ENCODE measurements around the gene OXNAD1.

OXNAD1 gene

DNA sequence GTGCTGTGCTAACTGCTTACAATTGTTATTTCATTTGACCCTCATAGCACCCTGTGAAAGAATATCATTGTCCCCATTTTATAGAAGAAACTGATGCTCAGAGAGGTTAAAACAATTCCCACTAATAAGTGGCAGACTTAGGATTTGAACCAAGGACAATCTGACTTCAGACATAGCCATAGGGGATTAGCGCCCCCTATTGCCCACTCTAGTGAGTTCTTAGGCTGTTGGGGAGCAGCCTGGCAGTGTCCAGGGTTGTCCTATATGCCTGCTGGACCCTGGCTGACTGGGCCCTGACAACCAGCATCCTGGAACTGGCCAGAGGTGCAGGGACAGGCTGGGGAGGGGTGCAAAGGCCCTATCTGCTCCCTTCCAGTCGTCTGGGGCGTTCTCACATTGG, 15.7 kb upstream of the OXNAD1 start:
- Histone ChIP-seq H3K27me3 (ENCODE audit: control insufficient read depth, insufficient read depth, low read length) (no peaks in the 10 kb centered on the region), H3K4me3 (ENCODE audit: low read depth, low read length) (no peak overlapping the region), H3K36me3 (ENCODE audit: control insufficient read depth, insufficient read depth, low read length) (no peaks in the 10 kb centered on the region), H3K9ac (ENCODE audit: low read depth, low read length) (no peak overlapping the region), H3K9me3 (ENCODE audit: control insufficient read depth, insufficient read depth, low read length) (no peaks in the 10 kb centered on the region), H3K4me1 (ENCODE audit: control insufficient read depth, insufficient read depth, low read length) (peaks cover 2% of the 10 kb centered on the region)

DNA sequence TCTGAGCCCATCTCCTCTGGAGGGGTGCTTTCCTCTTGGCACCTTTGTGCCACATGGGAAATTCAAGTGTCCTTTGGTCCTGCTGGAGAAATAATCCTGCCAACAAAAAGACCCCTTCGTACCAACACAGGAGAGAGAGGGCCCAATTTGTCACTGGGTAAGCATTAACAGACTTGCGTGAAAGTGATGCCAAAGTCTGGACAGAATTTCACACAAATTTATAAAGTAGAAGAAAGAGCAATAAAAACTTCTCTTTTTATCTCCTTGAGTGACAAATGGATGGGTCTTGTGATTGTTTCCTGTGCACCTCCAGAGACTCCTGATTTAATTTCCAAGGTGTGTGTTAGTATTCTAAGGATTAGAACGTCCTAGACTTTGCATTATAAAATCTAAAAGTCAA, 15.1 kb upstream of the OXNAD1 start:
- Histone ChIP-seq H3K9ac (ENCODE audit: low read depth, low read length) (no peak overlapping the region), H3K9me3 (ENCODE audit: control insufficient read depth, insufficient read depth, low read length) (no peaks in the 10 kb centered on the region), H3K36me3 (ENCODE audit: control insufficient read depth, insufficient read depth, low read length) (no peaks in the 10 kb centered on the region), H3K27me3 (ENCODE audit: control insufficient read depth, insufficient read depth, low read length) (no peaks in the 10 kb centered on the region), H3K4me3 (ENCODE audit: low read depth, low read length) (no peak overlapping the region), H3K4me1 (ENCODE audit: control insufficient read depth, insufficient read depth, low read length) (peaks cover 2% of the 10 kb centered on the region)

DNA sequence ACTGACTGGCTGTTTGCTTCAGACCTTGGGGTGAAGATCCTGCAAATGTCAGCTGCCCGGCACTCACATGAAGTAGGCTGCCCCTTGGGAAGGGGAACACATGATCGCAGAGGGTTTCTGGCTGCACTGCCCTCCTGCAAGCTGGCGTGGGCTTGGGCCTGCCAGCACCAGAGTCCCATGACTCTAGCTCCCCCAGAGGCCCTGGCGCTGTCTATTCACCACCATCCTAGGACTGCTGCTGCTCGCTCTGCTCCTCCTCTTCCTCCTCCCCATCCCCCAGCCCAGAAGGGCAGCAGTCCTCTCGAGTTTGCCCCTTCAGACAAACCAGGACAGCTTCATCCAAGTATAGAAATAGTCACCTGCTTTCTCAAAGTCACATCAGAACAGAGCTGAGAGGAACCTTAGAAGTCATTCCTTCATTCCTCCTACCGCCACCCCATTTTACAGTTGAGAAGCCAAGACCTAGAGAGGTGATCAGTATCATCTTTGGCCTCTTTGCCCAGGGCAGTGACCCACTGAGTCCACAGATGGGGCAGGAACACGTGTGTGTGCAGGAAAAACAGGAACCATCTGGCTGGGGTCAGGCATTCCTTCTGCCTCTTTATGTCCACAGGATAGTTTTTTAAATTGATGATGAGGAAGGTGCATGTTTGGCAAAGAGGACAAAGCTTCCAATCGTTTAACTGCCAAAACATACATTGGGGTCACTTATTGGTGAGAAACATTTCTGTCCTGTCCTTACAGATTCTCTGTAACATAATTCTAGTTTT, 13.5 kb upstream of the OXNAD1 start:
- Histone ChIP-seq H3K4me3 (ENCODE audit: low read depth, low read length) (no peak overlapping the region), H3K36me3 (ENCODE audit: control insufficient read depth, insufficient read depth, low read length) (no peaks in the 10 kb centered on the region), H3K9ac (ENCODE audit: low read depth, low read length) (no peak overlapping the region), H3K9me3 (ENCODE audit: control insufficient read depth, insufficient read depth, low read length) (no peaks in the 10 kb centered on the region), H3K4me1 (ENCODE audit: control insufficient read depth, insufficient read depth, low read length) (peaks cover 2% of the 10 kb centered on the region), H3K27me3 (ENCODE audit: control insufficient read depth, insufficient read depth, low read length) (no peaks in the 10 kb centered on the region)

DNA sequence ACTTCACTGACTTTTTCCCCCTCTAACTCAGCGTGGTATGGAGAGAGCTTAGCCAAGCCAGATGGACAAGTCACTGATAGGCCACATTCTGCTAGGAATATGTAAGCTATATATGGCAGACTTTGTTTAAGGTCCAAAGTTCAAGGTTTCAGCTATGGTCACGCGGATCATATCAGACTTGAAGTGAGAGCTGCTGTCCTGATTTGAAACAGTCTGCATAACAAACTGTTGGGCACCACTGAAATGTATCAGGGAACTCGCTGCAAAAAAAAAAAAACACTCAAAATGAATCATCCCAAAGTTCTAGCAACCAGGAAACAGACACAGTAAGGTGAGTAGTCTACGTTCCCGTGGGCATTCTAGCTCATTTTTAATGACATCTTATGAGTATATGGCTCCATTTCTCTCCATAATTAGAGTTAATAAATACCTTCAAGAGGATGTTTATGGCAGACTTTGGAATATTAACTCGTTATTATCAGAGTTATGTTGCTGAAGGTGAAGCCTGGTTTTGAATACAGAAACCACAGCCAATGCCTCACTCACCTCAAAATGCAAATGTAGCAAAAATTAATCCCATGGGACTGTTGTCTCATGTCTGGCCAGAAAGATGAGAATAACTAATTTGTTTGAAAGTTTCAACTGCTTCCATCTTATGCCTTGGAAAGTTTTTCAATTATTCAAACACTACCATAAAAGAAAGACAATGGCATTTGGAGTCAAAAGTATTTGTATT, 12.6 kb upstream of the OXNAD1 start:
- no peaks in the 10 kb centered on the region for H3K36me3 ChIP-seq (ENCODE audit: control insufficient read depth, insufficient read depth, low read length)
- no peaks in the 10 kb centered on the region for H3K27me3 ChIP-seq (ENCODE audit: control insufficient read depth, insufficient read depth, low read length)
- no peak overlapping the region for H3K4me3 ChIP-seq (ENCODE audit: low read depth, low read length)
- H3K9me3 ChIP-seq (ENCODE audit: control insufficient read depth, insufficient read depth, low read length): no peaks in the 10 kb centered on the region
- no peak overlapping the region for H3K9ac ChIP-seq (ENCODE audit: low read depth, low read length)
- peaks cover 2% of the 10 kb centered on the region for H3K4me1 ChIP-seq (ENCODE audit: control insufficient read depth, insufficient read depth, low read length)

DNA sequence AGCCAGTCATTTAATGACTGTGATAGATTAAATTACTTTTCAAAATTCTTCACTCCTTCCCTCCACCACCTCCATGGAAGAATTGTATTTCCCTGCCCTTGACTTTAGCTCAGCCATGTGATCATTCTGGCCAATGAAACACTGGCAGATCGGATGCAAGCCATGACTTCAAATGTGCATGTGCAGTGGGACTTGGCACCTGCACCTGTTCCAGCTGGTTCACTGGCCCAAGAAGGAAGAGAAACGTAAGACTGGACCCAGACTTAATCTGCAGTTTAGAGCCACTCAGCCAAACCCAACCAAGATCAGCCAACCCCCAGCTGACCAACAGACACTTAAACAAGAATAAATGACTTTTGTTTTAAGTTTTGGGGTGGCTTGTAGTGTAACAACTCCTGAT, 12.0 kb upstream of the OXNAD1 start:
- Histone ChIP-seq H3K4me3 (ENCODE audit: low read depth, low read length) (no peak overlapping the region), H3K27me3 (ENCODE audit: control insufficient read depth, insufficient read depth, low read length) (no peaks in the 10 kb centered on the region), H3K9ac (ENCODE audit: low read depth, low read length) (no peak overlapping the region), H3K4me1 (ENCODE audit: control insufficient read depth, insufficient read depth, low read length) (peaks cover 2% of the 10 kb centered on the region), H3K36me3 (ENCODE audit: control insufficient read depth, insufficient read depth, low read length) (no peaks in the 10 kb centered on the region), H3K9me3 (ENCODE audit: control insufficient read depth, insufficient read depth, low read length) (no peaks in the 10 kb centered on the region)

DNA sequence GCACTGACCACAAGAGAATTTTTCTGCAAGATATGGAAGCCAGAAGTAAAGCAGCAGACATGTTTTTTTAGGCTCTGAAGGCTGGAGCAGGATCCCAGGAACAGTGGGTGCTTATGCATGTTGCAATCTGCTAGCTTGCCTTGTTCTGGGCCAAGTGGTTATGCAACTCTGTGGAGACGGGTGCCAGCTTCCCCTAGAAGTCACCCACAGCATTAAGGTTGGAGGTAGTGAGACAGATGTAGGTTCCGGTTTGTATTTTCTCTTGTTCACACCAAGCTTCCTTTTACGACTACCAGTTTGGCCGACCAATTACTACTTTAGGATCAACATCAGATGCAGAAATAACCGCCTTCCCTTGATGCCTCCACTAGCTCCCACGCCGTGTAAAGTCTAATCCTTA, 11.4 kb upstream of the OXNAD1 start:
- Histone ChIP-seq H3K4me1 (ENCODE audit: control insufficient read depth, insufficient read depth, low read length) (no peaks in the 10 kb centered on the region), H3K9ac (ENCODE audit: low read depth, low read length) (no peak overlapping the region), H3K27me3 (ENCODE audit: control insufficient read depth, insufficient read depth, low read length) (no peaks in the 10 kb centered on the region), H3K4me3 (ENCODE audit: low read depth, low read length) (no peak overlapping the region), H3K36me3 (ENCODE audit: control insufficient read depth, insufficient read depth, low read length) (no peaks in the 10 kb centered on the region), H3K9me3 (ENCODE audit: control insufficient read depth, insufficient read depth, low read length) (no peaks in the 10 kb centered on the region)

DNA sequence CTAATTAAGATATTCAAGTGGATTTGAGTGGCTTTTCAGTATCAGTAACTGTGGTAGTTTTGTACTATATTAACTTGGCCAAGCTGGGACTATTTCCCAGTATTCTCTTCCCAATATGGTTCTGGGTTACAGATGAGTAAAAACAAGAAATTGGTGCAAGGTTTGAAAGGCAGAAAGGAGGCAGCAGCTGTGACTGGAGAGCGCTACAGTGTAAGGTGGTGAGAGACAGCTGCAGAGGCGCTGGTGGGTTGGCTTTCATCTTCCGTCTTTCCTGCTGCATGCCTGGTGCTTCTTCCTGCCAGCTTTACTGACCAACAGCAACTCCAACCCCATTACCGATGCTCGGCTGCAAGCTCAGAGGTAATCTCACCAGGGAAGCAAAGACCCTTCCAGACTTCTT, 10.1 kb upstream of the OXNAD1 start:
- Histone ChIP-seq H3K4me1 (ENCODE audit: control insufficient read depth, insufficient read depth, low read length) (no peaks in the 10 kb centered on the region), H3K27me3 (ENCODE audit: control insufficient read depth, insufficient read depth, low read length) (no peaks in the 10 kb centered on the region), H3K36me3 (ENCODE audit: control insufficient read depth, insufficient read depth, low read length) (no peaks in the 10 kb centered on the region), H3K4me3 (ENCODE audit: low read depth, low read length) (no peak overlapping the region), H3K9me3 (ENCODE audit: control insufficient read depth, insufficient read depth, low read length) (no peaks in the 10 kb centered on the region), H3K9ac (ENCODE audit: low read depth, low read length) (no peak overlapping the region)

DNA sequence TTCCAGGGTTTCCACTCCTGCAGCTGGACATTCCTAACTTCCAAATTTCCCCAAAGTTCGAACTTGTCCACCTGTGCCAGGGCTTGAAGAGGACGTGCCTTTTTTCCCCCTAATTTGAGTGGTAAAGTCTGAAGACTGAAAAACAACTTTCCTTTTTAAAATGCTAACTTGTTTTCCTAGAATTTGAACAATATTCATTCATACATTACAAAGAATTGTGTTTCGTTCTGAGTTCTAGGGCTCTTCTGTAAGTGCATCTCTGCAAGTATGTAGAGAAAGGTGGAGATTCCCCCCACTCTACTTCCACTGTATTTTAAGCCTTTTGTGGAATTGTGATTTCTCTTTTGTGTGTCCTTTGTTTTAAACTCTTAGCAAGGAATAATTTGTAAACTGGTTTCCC, 9.7 kb upstream of the OXNAD1 start:
- Histone ChIP-seq H3K27me3 (ENCODE audit: control insufficient read depth, insufficient read depth, low read length) (no peaks in the 10 kb centered on the region), H3K36me3 (ENCODE audit: control insufficient read depth, insufficient read depth, low read length) (no peaks in the 10 kb centered on the region), H3K4me1 (ENCODE audit: control insufficient read depth, insufficient read depth, low read length) (no peaks in the 10 kb centered on the region), H3K9me3 (ENCODE audit: control insufficient read depth, insufficient read depth, low read length) (no peaks in the 10 kb centered on the region), H3K4me3 (ENCODE audit: low read depth, low read length) (no peak overlapping the region), H3K9ac (ENCODE audit: low read depth, low read length) (no peak overlapping the region)

DNA sequence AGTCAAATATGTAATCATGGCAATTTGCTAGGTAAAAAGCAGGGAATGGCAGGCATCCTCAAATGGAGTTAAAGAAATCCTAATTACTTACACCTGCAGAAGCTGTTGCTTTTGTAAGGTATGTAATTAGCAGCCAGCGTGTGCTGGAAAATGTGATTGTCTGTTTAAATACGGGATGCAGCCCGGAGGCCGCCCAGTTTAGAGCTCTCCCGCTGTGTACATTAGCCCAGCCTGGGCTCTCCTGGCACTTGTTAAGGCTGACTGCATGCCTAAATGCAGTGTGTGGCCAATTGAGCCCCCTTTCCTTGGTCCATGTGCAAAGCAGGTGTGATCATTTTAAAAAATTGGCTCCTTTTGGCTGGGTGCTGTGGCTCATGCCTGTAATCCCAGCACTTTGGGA, 9.3 kb upstream of the OXNAD1 start:
- Histone ChIP-seq H3K9ac (ENCODE audit: low read depth, low read length) (no peak overlapping the region), H3K4me3 (ENCODE audit: low read depth, low read length) (no peak overlapping the region), H3K27me3 (ENCODE audit: control insufficient read depth, insufficient read depth, low read length) (no peaks in the 10 kb centered on the region), H3K36me3 (ENCODE audit: control insufficient read depth, insufficient read depth, low read length) (no peaks in the 10 kb centered on the region), H3K9me3 (ENCODE audit: control insufficient read depth, insufficient read depth, low read length) (no peaks in the 10 kb centered on the region), H3K4me1 (ENCODE audit: control insufficient read depth, insufficient read depth, low read length) (no peaks in the 10 kb centered on the region)

DNA sequence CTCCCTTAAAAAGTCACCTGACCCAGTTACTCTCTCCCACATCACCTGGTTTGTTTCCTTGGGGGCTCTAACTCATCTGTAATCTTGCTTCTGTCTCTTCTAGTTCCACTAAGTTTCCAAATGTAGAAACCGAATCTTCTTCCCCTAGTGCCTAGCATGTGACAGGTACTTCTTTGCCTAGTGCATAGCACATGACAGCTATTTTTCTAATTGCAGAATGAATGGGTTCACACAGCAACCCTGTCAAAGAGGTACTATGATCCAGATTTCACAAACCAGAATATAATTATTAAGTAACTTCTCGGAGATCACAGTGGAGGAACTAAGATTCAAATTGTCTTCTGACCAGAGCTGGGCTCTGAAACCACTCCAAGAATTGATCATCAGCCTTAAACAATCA, 7.7 kb upstream of the OXNAD1 start:
- no peaks in the 10 kb centered on the region for H3K4me1 ChIP-seq (ENCODE audit: control insufficient read depth, insufficient read depth, low read length)
- no peak overlapping the region for H3K9ac ChIP-seq (ENCODE audit: low read depth, low read length)
- H3K36me3 ChIP-seq (ENCODE audit: control insufficient read depth, insufficient read depth, low read length): no peaks in the 10 kb centered on the region
- no peaks in the 10 kb centered on the region for H3K27me3 ChIP-seq (ENCODE audit: control insufficient read depth, insufficient read depth, low read length)
- no peaks in the 10 kb centered on the region for H3K9me3 ChIP-seq (ENCODE audit: control insufficient read depth, insufficient read depth, low read length)
- no peak overlapping the region for H3K4me3 ChIP-seq (ENCODE audit: low read depth, low read length)

DNA sequence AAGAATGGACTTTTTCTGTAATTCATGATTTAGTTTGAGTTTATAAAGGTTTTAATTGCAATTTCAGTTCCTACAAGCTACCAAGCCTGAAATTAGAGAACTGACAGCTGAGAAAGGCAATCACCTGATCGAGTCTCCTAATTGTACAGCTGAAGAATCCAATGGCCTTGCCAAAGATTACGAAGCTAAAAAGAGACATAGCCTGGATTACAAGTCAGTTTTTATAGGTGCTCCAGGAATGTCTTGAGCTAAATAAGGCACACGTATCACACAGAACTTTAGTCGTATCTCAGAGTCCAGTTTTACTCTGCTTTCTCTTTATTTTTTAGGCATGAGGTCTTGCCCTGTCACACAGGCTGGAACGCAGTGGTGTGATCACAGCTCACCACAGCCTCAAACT, 6.8 kb upstream of the OXNAD1 start:
- no peaks in the 10 kb centered on the region for H3K36me3 ChIP-seq (ENCODE audit: control insufficient read depth, insufficient read depth, low read length)
- no peaks in the 10 kb centered on the region for H3K4me1 ChIP-seq (ENCODE audit: control insufficient read depth, insufficient read depth, low read length)
- H3K27me3 ChIP-seq (ENCODE audit: control insufficient read depth, insufficient read depth, low read length): no peaks in the 10 kb centered on the region
- H3K9me3 ChIP-seq (ENCODE audit: control insufficient read depth, insufficient read depth, low read length): no peaks in the 10 kb centered on the region
- no peak overlapping the region for H3K9ac ChIP-seq (ENCODE audit: low read depth, low read length)
- H3K4me3 ChIP-seq (ENCODE audit: low read depth, low read length): no peak overlapping the region

DNA sequence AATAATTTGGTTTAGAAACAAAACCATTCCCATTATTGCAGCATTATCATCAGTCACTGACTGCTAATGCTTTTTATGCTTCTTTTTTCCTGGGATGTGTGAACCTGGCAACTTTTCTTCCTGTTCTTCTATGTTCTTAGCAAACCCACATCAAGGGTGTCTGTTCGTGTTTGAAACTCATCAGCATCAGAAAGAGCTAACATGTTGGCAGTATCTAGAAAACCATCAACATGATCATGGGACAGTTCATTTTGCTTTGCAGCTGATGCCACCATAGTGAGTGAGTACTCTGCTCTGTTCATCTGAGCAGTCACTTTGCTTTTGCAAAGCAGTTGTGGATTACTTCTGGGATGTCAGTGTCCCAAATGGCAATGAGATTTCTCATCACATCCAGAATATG, 6.1 kb upstream of the OXNAD1 start:
- Histone ChIP-seq H3K4me1 (ENCODE audit: control insufficient read depth, insufficient read depth, low read length) (no peaks in the 10 kb centered on the region), H3K36me3 (ENCODE audit: control insufficient read depth, insufficient read depth, low read length) (no peaks in the 10 kb centered on the region), H3K9ac (ENCODE audit: low read depth, low read length) (no peak overlapping the region), H3K27me3 (ENCODE audit: control insufficient read depth, insufficient read depth, low read length) (no peaks in the 10 kb centered on the region), H3K9me3 (ENCODE audit: control insufficient read depth, insufficient read depth, low read length) (no peaks in the 10 kb centered on the region), H3K4me3 (ENCODE audit: low read depth, low read length) (no peak overlapping the region)

Measured in iPS-15b (cell line).